ENCODE data around the gene HTR2B.

- TF ChIP-seq, protein P1, sequence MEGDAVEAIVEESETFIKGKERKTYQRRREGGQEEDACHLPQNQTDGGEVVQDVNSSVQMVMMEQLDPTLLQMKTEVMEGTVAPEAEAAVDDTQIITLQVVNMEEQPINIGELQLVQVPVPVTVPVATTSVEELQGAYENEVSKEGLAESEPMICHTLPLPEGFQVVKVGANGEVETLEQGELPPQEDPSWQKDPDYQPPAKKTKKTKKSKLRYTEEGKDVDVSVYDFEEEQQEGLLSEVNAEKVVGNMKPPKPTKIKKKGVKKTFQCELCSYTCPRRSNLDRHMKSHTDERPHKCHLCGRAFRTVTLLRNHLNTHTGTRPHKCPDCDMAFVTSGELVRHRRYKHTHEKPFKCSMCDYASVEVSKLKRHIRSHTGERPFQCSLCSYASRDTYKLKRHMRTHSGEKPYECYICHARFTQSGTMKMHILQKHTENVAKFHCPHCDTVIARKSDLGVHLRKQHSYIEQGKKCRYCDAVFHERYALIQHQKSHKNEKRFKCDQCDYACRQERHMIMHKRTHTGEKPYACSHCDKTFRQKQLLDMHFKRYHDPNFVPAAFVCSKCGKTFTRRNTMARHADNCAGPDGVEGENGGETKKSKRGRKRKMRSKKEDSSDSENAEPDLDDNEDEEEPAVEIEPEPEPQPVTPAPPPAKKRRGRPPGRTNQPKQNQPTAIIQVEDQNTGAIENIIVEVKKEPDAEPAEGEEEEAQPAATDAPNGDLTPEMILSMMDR (IDR thresholded peaks at IDR 0.05), result no peak
- TF ChIP-seq POLR2AphosphoS5 (IDR thresholded peaks at IDR 0.05), result no peak
Measured at GRCh38 chr2:231069379-231070054, 55.3 kb downstream of the HTR2B start.
